HepG2 (cell line): ENCODE data around the gene VSX1. TPM values are rescaled to one million over a fixed set of nuclear protein-coding genes. Genes with fewer than 3 reads are reported as not detected.

Experiments
- CREB3 ChIP-seq: sonication (generic); formaldehyde crosslinking; IDR thresholded peaks from 2 replicates; pipeline ENCODE4 v1.5.0; 2020; ENCODE audit warnings: missing genetic modification reagents
- FOSL1 ChIP-seq: sonication (generic); formaldehyde crosslinking; IDR thresholded peaks from 2 replicates; pipeline ENCODE4 v1.9.0; 2021; ENCODE audit warnings: missing genetic modification reagents, borderline replicate concordance
- FUBP1 ChIP-seq: sonication (generic); formaldehyde crosslinking; IDR thresholded peaks from 2 replicates; pipeline ENCODE4 v1.5.1; 2020; ENCODE audit warnings: missing genetic modification reagents, mild to moderate bottlenecking, borderline replicate concordance
- GFI1 ChIP-seq: sonication (generic); formaldehyde crosslinking; IDR thresholded peaks from 2 replicates; pipeline ENCODE4 v1.5.0; 2020; ENCODE audit warnings: missing genetic modification reagents, mild to moderate bottlenecking, borderline replicate concordance
- KDM2A ChIP-seq: sonication (generic); formaldehyde crosslinking; IDR thresholded peaks from 2 replicates; pipeline ENCODE4 v1.4.0; 2020; ENCODE audit warnings: low read depth, missing genetic modification reagents, borderline replicate concordance
- KDM5B ChIP-seq: sonication (generic); formaldehyde crosslinking; IDR thresholded peaks from 2 replicates; pipeline ENCODE4 v1.4.0; 2020; ENCODE audit warnings: missing genetic modification reagents, mild to moderate bottlenecking, borderline replicate concordance
- NKX3-1 ChIP-seq: sonication (generic); formaldehyde crosslinking; IDR thresholded peaks from 2 replicates; pipeline ENCODE4 v1.5.0; 2020; ENCODE audit warnings: missing genetic modification reagents
- NR2F6 ChIP-seq, 2 experiments: IDR thresholded peaks; 2 replicates each; pipeline ENCODE4 v1.6.1; 2016; ENCODE audit warnings: antibody characterized with exemption in 1 of 2, mild to moderate bottlenecking in 1 of 2
- PBX3 ChIP-seq: sonication (generic); formaldehyde crosslinking; IDR thresholded peaks from 2 replicates; pipeline ENCODE4 v1.8.1; 2023; ENCODE audit warnings: missing genetic modification reagents, inconsistent platforms, borderline replicate concordance
- POLR2G ChIP-seq: fragments of 200-400 bp; formaldehyde crosslinking; IDR thresholded peaks from 2 replicates; pipeline ENCODE4 v1.6.1; 2018; ENCODE audit warnings: mild to moderate bottlenecking, low read depth, low read length, moderate library complexity
- SATB2 ChIP-seq: sonication (generic); formaldehyde crosslinking; IDR thresholded peaks from 2 replicates; pipeline ENCODE4 v1.5.0; 2020; ENCODE audit warnings: missing genetic modification reagents
- TGIF2 ChIP-seq: IDR thresholded peaks from 2 replicates; pipeline ENCODE4 v1.6.1; 2016; ENCODE audit warnings: control low read depth, missing compliant biosample characterization
- TOPORS ChIP-seq: sonication (generic); formaldehyde crosslinking; IDR thresholded peaks from 2 replicates; pipeline ENCODE4 v1.8.0; 2023; ENCODE audit warnings: mild to moderate bottlenecking, missing genetic modification reagents
- ZFAT ChIP-seq: sonication (generic); formaldehyde crosslinking; conservative IDR thresholded peaks from 2 replicates; pipeline ENCODE4 v1.8.1; 2023; ENCODE audit warnings: missing genetic modification reagents, inconsistent platforms
- ZNF18 ChIP-seq: sonication (generic); formaldehyde crosslinking; IDR thresholded peaks from 2 replicates; pipeline ENCODE4 v1.8.0; 2022; ENCODE audit warnings: mild to moderate bottlenecking, missing genetic modification reagents; ENCODE audit not compliant: insufficient replicate concordance
- ZNF317 ChIP-seq: sonication (generic); formaldehyde crosslinking; IDR thresholded peaks from 2 replicates; pipeline ENCODE4 v1.5.0; 2020; ENCODE audit warnings: mild to moderate bottlenecking, missing genetic modification reagents
- ZNF512 ChIP-seq: sonication (generic); formaldehyde crosslinking; IDR thresholded peaks from 2 replicates; pipeline ENCODE4 v1.4.0; 2020; ENCODE audit warnings: mild to moderate bottlenecking, missing genetic modification reagents
- ZNF788 ChIP-seq: sonication (generic); formaldehyde crosslinking; IDR thresholded peaks from 2 replicates; pipeline ENCODE4 v1.5.0; 2020; ENCODE audit warnings: mild to moderate bottlenecking, missing genetic modification reagents, borderline replicate concordance
- ZNF83 ChIP-seq: sonication (generic); formaldehyde crosslinking; IDR thresholded peaks from 2 replicates; pipeline ENCODE4 v1.4.0; 2020; ENCODE audit warnings: missing genetic modification reagents, mild to moderate bottlenecking, borderline replicate concordance
- polyA plus RNA-seq, 8 experiments: library from polyadenylated mRNA; depleted of rRNA in 3 of 8; stranded (reverse) in 7 of 8; unstranded in 1 of 8; fragments of >200 nt; fragmentation: Illumina TruSeq in 4 of 8; extraction: Trizol in 4 of 8; gene quantifications; 2 replicates each; pipeline versions ENCODE4 v1.2.1 to v1.2.3, GENCODE V29; 2011 to 2016; ENCODE audit warnings: low read depth in 4 of 8, missing spikeins in 1 of 8, mixed read lengths in 1 of 8; ENCODE audit not compliant: insufficient read depth in 1 of 8
- total RNA-seq, 5 experiments: library from RNA; depleted of rRNA; stranded (reverse); fragments of >200 nt; fragmentation: Illumina TruSeq; extraction: Trizol; gene quantifications; 2 replicates each; pipeline ENCODE4 v1.2.3, GENCODE V29; 2016; ENCODE audit warnings: low read depth in 1 of 5
- TF ChIP-seq, protein P1 (sequence below): sonication (generic); formaldehyde crosslinking; IDR thresholded peaks from 2 replicates; pipeline ENCODE4 v1.8.0; 2022; ENCODE audit warnings: mild to moderate bottlenecking, missing genetic modification reagents, moderate library complexity

Gene VSX1
- total and polyA plus RNA-seq, 2 of the 13 experiments (the other 11 are each of a cell fraction or from before 2014, with no cell fraction given) = 0.04 TPM; not detected in 1

- TF ChIP-seq CREB3 (CRISPR knock-in tag) (no peak), GFI1 (CRISPR knock-in tag) (peak; percentile 15), TGIF2 (CRISPR knock-in tag) (no peak), ZNF512 (no peak; the same call in 1 of the 2 replicates), NR2F6 (IDR thresholded peaks at IDR 0.05) (no peak), NR2F6 (CRISPR knock-in tag; IDR thresholded peaks at IDR 0.05) (no peak), KDM5B (CRISPR knock-in tag) (peak; percentile 88), TOPORS (CRISPR knock-in tag) (peak; percentile 44; the same call in 1 of the 2 replicates), KDM2A (peak; percentile 64), ZNF788 (CRISPR knock-in tag) (peak; percentile 68; the same call in 1 of the 2 replicates), FOSL1 (no peak), ZNF317 (CRISPR knock-in tag) (no peak), FUBP1 (CRISPR knock-in tag) (no peak; the same call in 1 of the 2 replicates), PBX3 (CRISPR knock-in tag) (peak; percentile 45; the same call in 1 of the 2 replicates), ZNF18 (no peak), POLR2G (peak; percentile 64), SATB2 (CRISPR knock-in tag) (no peak), NKX3-1 (CRISPR knock-in tag) (peak; percentile 58; the same call in 1 of the 2 replicates), ZFAT (CRISPR knock-in tag) (peak; percentile 85; the same call in 1 of the 2 replicates), ZNF83 (CRISPR knock-in tag) (no peak)
- TF ChIP-seq, protein P1, sequence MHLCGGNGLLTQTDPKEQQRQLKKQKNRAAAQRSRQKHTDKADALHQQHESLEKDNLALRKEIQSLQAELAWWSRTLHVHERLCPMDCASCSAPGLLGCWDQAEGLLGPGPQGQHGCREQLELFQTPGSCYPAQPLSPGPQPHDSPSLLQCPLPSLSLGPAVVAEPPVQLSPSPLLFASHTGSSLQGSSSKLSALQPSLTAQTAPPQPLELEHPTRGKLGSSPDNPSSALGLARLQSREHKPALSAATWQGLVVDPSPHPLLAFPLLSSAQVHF (CRISPR knock-in tag) = 0 out of 2 replicates have a peak, but pooled peaks have one; percentile 18
Measured at GRCh38 chr20:25057234-25058050, 24.5 kb downstream of the VSX1 start (continued).
